ENCODE measurements around the gene ARHGEF10L.

- TF ChIP-seq, protein P1, sequence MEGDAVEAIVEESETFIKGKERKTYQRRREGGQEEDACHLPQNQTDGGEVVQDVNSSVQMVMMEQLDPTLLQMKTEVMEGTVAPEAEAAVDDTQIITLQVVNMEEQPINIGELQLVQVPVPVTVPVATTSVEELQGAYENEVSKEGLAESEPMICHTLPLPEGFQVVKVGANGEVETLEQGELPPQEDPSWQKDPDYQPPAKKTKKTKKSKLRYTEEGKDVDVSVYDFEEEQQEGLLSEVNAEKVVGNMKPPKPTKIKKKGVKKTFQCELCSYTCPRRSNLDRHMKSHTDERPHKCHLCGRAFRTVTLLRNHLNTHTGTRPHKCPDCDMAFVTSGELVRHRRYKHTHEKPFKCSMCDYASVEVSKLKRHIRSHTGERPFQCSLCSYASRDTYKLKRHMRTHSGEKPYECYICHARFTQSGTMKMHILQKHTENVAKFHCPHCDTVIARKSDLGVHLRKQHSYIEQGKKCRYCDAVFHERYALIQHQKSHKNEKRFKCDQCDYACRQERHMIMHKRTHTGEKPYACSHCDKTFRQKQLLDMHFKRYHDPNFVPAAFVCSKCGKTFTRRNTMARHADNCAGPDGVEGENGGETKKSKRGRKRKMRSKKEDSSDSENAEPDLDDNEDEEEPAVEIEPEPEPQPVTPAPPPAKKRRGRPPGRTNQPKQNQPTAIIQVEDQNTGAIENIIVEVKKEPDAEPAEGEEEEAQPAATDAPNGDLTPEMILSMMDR (IDR thresholded peaks at IDR 0.05; ENCODE audit: borderline replicate concordance, extremely low read depth, low read length, poor library complexity, severe bottlenecking), result no peak
- TF ChIP-seq EZH2 (IDR thresholded peaks at IDR 0.05; ENCODE audit: borderline replicate concordance, low read depth, low read length, severe bottlenecking), result no peak
Observed at GRCh38 chr1:17669866-17670451, 130.5 kb downstream of the ARHGEF10L start.
